Subcutaneous adipose tissue (tissue), 4 donors: Measurements from ENCODE around the gene SLCO4A1. TPM values are rescaled to one million over a fixed set of nuclear protein-coding genes. Genes with fewer than 3 reads are reported as not detected.

Experiments used
- CTCF ChIP-seq: fragments of 450-650 bp; IDR thresholded peaks from one replicate; pipeline ENCODE4 v1.5.1; 2016; ENCODE audit warnings: low read depth, mild to moderate bottlenecking, control low read depth, antibody characterized with exemption, moderate library complexity
- total RNA-seq, 4 donors: library from RNA; depleted of rRNA; stranded (reverse); fragments of >200 nt; gene quantifications; one replicate each; pipeline ENCODE4 v1.1.0, GENCODE V29; 2016

SLCO4A1 gene
- total RNA-seq, 4 donors from 2014 or later: 9.0 to 38.5 (median 28.3) TPM

- TF ChIP-seq CTCF: no peak
Observed at GRCh38 chr20:62652041-62652893, 10.0 kb downstream of the SLCO4A1 start.

GRCh38 chr20:62652894-62653305 is 10.6 kb downstream of the SLCO4A1 start:
- TF ChIP-seq CTCF: no peak

GRCh38 chr20:62653373-62653772 is 11.1 kb downstream of the SLCO4A1 start:
- no peak for TF ChIP-seq CTCF

GRCh38 chr20:62653951-62654685 is 11.8 kb downstream of the SLCO4A1 start:
- TF ChIP-seq CTCF: no peak

- no peak for TF ChIP-seq CTCF
Observed at GRCh38 chr20:62655282-62656196, 13.2 kb downstream of the SLCO4A1 start.

- no peak for TF ChIP-seq CTCF
Observed at GRCh38 chr20:62656197-62656918, 14.1 kb downstream of the SLCO4A1 start.
